AG04449 (cell line): Measurements from ENCODE around the gene GABRB3.

Experiments used
- CTCF ChIA-PET: fragments of 350-600 bp; formaldehyde crosslinking; extraction: SDS; loops from one replicate; lab custom pipeline; 2021; ENCODE audit warnings: antibody characterized with exemption; lab: Yijun Ruan, JAX
- POLR2A ChIA-PET: fragments of 400-600, 350-600 bp; formaldehyde crosslinking; extraction: SDS; loops from one replicate; lab custom pipeline; 2020; ENCODE audit warnings: antibody characterized with exemption, inconsistent platforms; lab: Yijun Ruan, JAX
- DNase-seq: peaks from one replicate; pipeline ENCODE4 v3.0.0-alpha.2; 2010; ENCODE audit warnings: low read depth, low spot score
- H3K4me3 ChIP-seq: 2 replicates; pipeline ENCODE4 v1.5.1; 2011; ENCODE audit warnings: low read depth, mild to moderate bottlenecking, control low read depth, low read length
- CTCF ChIP-seq: IDR thresholded peaks from one replicate; pipeline ENCODE4 v1.5.1; 2011; ENCODE audit warnings: mild to moderate bottlenecking, moderate library complexity, low read length, control low read depth, inconsistent platforms; ENCODE audit not compliant: insufficient read depth; ENCODE audit errors: missing control alignments

GABRB3 gene

GRCh38 chr15:26531489-26531888 is 241.4 kb downstream of the GABRB3 start:
- no peak for DNase-seq
- ChIA-PET POLR2A (no interaction called here), CTCF (no interaction called here)
- no peak overlapping the region for H3K4me3 ChIP-seq
- TF ChIP-seq CTCF = no peak

- CTCF ChIA-PET = no interaction called here
- TF ChIP-seq CTCF = no peak
- no peak overlapping the region for H3K4me3 ChIP-seq
- POLR2A ChIA-PET = no interaction called here
- no peak for DNase-seq
Measured at GRCh38 chr15:26525096-26525495, 247.8 kb downstream of the GABRB3 start.

GRCh38 chr15:26521691-26522198 is 251.1 kb downstream of the GABRB3 start:
- CTCF ChIA-PET = no interaction called here
- no peak for TF ChIP-seq CTCF
- no peak overlapping the region for H3K4me3 ChIP-seq
- POLR2A ChIA-PET = no interaction called here
- no peak for DNase-seq

- ChIA-PET POLR2A (no interaction called here), CTCF (no interaction called here)
- H3K4me3 ChIP-seq = no peak overlapping the region
- TF ChIP-seq CTCF = no peak
- DNase-seq = no peak
Measured at GRCh38 chr15:26521130-26521529, 251.7 kb downstream of the GABRB3 start.

- ChIA-PET CTCF (no interaction called here), POLR2A (no interaction called here)
- DNase-seq = no peak
- TF ChIP-seq CTCF = no peak
- H3K4me3 ChIP-seq = no peak overlapping the region
Measured at GRCh38 chr15:26518885-26519284, 254.0 kb downstream of the GABRB3 start.

- no peak overlapping the region for H3K4me3 ChIP-seq
- POLR2A ChIA-PET = no interaction called here
- CTCF ChIA-PET = no interaction called here
- no peak for TF ChIP-seq CTCF
- DNase-seq = no peak
Measured at GRCh38 chr15:26516102-26516980, 256.5 kb downstream of the GABRB3 start.
